H1 (cell line): Measurements from ENCODE around the gene ARFRP1. TPM values are rescaled to one million over a fixed set of nuclear protein-coding genes. Genes with fewer than 3 reads are reported as not detected.

Experiments
- CTCF ChIA-PET: fragments of 300-600 bp; sonication (Branson Sonifier 250); formaldehyde crosslinking; loops from one replicate; lab custom pipeline; 2021; ENCODE audit not compliant: partially characterized antibody; lab: Charles Lee
- POLR2A ChIA-PET: fragments of 300-600 bp; sonication (Branson Sonifier 250); formaldehyde crosslinking; loops from one replicate; lab custom pipeline; 2021; ENCODE audit warnings: inconsistent platforms; ENCODE audit not compliant: partially characterized antibody; lab: Charles Lee
- DNase-seq, 2 experiments: peaks; one replicate each; pipeline versions ENCODE4 v3.0.0 to v3.0.0-alpha.2; 2010 to 2022; ENCODE audit warnings: low spot score in 2 of 2, low read depth in 1 of 2, mixed read lengths in 1 of 2
- FAIRE-seq: peaks from 2 replicates; lab custom pipeline; 2011; peaks lifted over from hg19 to GRCh38; lab: Jason Lieb, UNC
- H2AFZ ChIP-seq: 2 replicates; pipeline ENCODE4 v1.8.1; 2012; ENCODE audit warnings: low read length, inconsistent platforms
- H2AK5ac ChIP-seq: 2 replicates; pipeline ENCODE4 v1.6.1; 2013; ENCODE audit warnings: low read depth, low read length
- H2BK120ac ChIP-seq: replicated peaks from 2 replicates; pipeline ENCODE3; 2013; ENCODE audit warnings: low read depth, low read length, inconsistent platforms
- H2BK12ac ChIP-seq: 2 replicates; pipeline ENCODE4 v1.6.1; 2013; ENCODE audit warnings: low read depth, low read length
- H2BK15ac ChIP-seq: 2 replicates; pipeline ENCODE4 v1.6.1; 2013; ENCODE audit warnings: low read length
- H2BK20ac ChIP-seq: 2 replicates; pipeline ENCODE4 v1.6.1; 2013; ENCODE audit warnings: low read length
- H2BK5ac ChIP-seq: 2 replicates; pipeline ENCODE4 v1.6.1; 2013; ENCODE audit warnings: low read depth, low read length
- H3K14ac ChIP-seq: 2 replicates; pipeline ENCODE4 v1.6.1; 2013; ENCODE audit warnings: inconsistent platforms; ENCODE audit not compliant: insufficient read length
- H3K18ac ChIP-seq: 2 replicates; pipeline ENCODE4 v1.6.1; 2013; ENCODE audit warnings: low read length; ENCODE audit errors: extremely low read depth
- H3K23ac ChIP-seq: 2 replicates; pipeline ENCODE4 v1.6.1; 2013; ENCODE audit warnings: inconsistent platforms; ENCODE audit not compliant: insufficient read length
- H3K23me2 ChIP-seq: 2 replicates; pipeline ENCODE4 v1.6.1; 2013; ENCODE audit warnings: low read depth, low read length
- H3K27ac ChIP-seq: 2 replicates; pipeline ENCODE4 v1.6.1; 2011; ENCODE audit warnings: low read depth, low read length, inconsistent platforms
- H3K27me3 ChIP-seq, 4 experiments: replicated peaks in 1 of 4; 1 replicate in 1 of 4; 2 replicates in 3 of 4; pipeline versions ENCODE4 v1.6.1 to v1.8.1; 2011 to 2013; ENCODE audit warnings: low read length in 3 of 4, mild to moderate bottlenecking in 3 of 4, inconsistent platforms in 2 of 4, mixed read lengths in 2 of 4, moderate library complexity in 1 of 4; ENCODE audit not compliant: control insufficient read depth in 3 of 4, insufficient read depth in 3 of 4; ENCODE audit errors: extremely low read depth in 1 of 4
- H3K36me3 ChIP-seq, 4 experiments: 2 replicates each; pipeline versions ENCODE4 v1.6.1 to v1.8.1; 2011 to 2013; ENCODE audit warnings: mild to moderate bottlenecking in 4 of 4, low read length in 3 of 4, moderate library complexity in 2 of 4, control low read depth in 1 of 4, inconsistent platforms in 1 of 4; ENCODE audit not compliant: insufficient read depth in 4 of 4, control insufficient read depth in 2 of 4
- H3K4ac ChIP-seq: replicated peaks from 2 replicates; pipeline ENCODE3; 2013; ENCODE audit warnings: low read length, low read depth, mixed read lengths, inconsistent platforms; ENCODE audit not compliant: insufficient read length
- H3K4me1 ChIP-seq, 4 experiments: replicated peaks in 1 of 4; 1 replicate in 1 of 4; 2 replicates in 3 of 4; pipeline versions ENCODE4 v1.6.1 to v1.8.1; 2011 to 2013; ENCODE audit warnings: low read length in 3 of 4, inconsistent platforms in 2 of 4, mixed read lengths in 1 of 4; ENCODE audit not compliant: insufficient read depth in 4 of 4, control insufficient read depth in 3 of 4
- H3K4me2 ChIP-seq, 2 experiments: 2 replicates each; pipeline versions ENCODE4 v1.6.1 to v1.8.1; 2011 to 2013; ENCODE audit warnings: low read depth in 2 of 2, low read length in 2 of 2, control low read depth in 1 of 2, inconsistent platforms in 1 of 2, mild to moderate bottlenecking in 1 of 2; ENCODE audit not compliant: insufficient read depth in 1 of 2
- H3K4me3 ChIP-seq, 4 experiments: fragments of 200-600, 300-600 bp in 1 of 4; sonication (generic), shearing (Covaris generic), sonication (Bioruptor Twin) in 1 of 4; 2 replicates each; pipeline versions ENCODE4 v1.5.1 to v1.8.1; 2011 to 2016; ENCODE audit warnings: low read length in 4 of 4, low read depth in 3 of 4, control low read depth in 2 of 4, inconsistent platforms in 2 of 4, mild to moderate bottlenecking in 2 of 4, mixed read lengths in 1 of 4, moderate library complexity in 1 of 4; ENCODE audit not compliant: insufficient read depth in 2 of 4; ENCODE audit errors: extremely low read depth in 1 of 4
- H3K56ac ChIP-seq: replicated peaks from 2 replicates; pipeline ENCODE3; 2013; ENCODE audit warnings: low read depth, mild to moderate bottlenecking, mixed read lengths, low read length, inconsistent platforms; ENCODE audit not compliant: insufficient read length
- H3K79me1 ChIP-seq: 2 replicates; pipeline ENCODE4 v1.6.1; 2013; ENCODE audit warnings: low read depth, low read length, control low read depth
- H3K79me2 ChIP-seq, 2 experiments: 2 replicates each; pipeline versions ENCODE4 v1.6.1 to v1.8.1; 2012 to 2013; ENCODE audit warnings: low read length in 2 of 2, mild to moderate bottlenecking in 2 of 2, inconsistent platforms in 1 of 2; ENCODE audit not compliant: insufficient read depth in 2 of 2, control insufficient read depth in 1 of 2
- H3K9ac ChIP-seq, 4 experiments: replicated peaks in 1 of 4; 1 replicate in 1 of 4; 2 replicates in 3 of 4; pipeline versions ENCODE4 v1.6.1 to v1.8.1; 2011 to 2013; ENCODE audit warnings: low read depth in 3 of 4, low read length in 3 of 4, control low read depth in 2 of 4, mild to moderate bottlenecking in 2 of 4, moderate library complexity in 2 of 4, inconsistent platforms in 1 of 4; ENCODE audit errors: extremely low read depth in 1 of 4
- H3K9me3 ChIP-seq, 2 experiments: 2 replicates each; pipeline versions ENCODE4 v1.6.1 to v1.8.1; 2012 to 2013; ENCODE audit warnings: mild to moderate bottlenecking in 2 of 2, moderate library complexity in 2 of 2, control low read depth in 1 of 2, inconsistent platforms in 1 of 2, low read depth in 1 of 2, low read length in 1 of 2, mixed read lengths in 1 of 2; ENCODE audit not compliant: insufficient read depth in 2 of 2
- H4K20me1 ChIP-seq, 2 experiments: replicated peaks in 1 of 2; 2 replicates each; pipeline versions ENCODE3 to v1.8.1; 2011 to 2013; ENCODE audit warnings: inconsistent platforms in 2 of 2, low read length in 2 of 2, mild to moderate bottlenecking in 1 of 2; ENCODE audit not compliant: insufficient read depth in 2 of 2, control insufficient read depth in 1 of 2
- H4K5ac ChIP-seq: 2 replicates; pipeline ENCODE4 v1.6.1; 2013; ENCODE audit warnings: low read length, low read depth, mixed read lengths, inconsistent platforms; ENCODE audit not compliant: insufficient read length
- H4K8ac ChIP-seq: 2 replicates; pipeline ENCODE4 v1.8.0; 2013; ENCODE audit warnings: mild to moderate bottlenecking, moderate library complexity, low read length, inconsistent platforms; ENCODE audit not compliant: insufficient read depth; ENCODE audit errors: extremely low read depth
- H4K91ac ChIP-seq: replicated peaks from 2 replicates; pipeline ENCODE3; 2013; ENCODE audit warnings: low read length, mixed read lengths, inconsistent platforms; ENCODE audit not compliant: insufficient read length
- BCL11A ChIP-seq, 2 experiments: IDR thresholded peaks; one replicate each; pipeline ENCODE4 v1.6.1; 2011; ENCODE audit warnings: low read depth in 2 of 2, low read length in 2 of 2, mild to moderate bottlenecking in 2 of 2
- CEBPB ChIP-seq: IDR thresholded peaks from 2 replicates; pipeline ENCODE4 v1.6.1; 2012; ENCODE audit warnings: low read depth, low read length
- CHD2 ChIP-seq: IDR thresholded peaks from 2 replicates; pipeline ENCODE4 v1.6.1; 2012; ENCODE audit warnings: low read length, improper control_type of control experiment
- CTBP2 ChIP-seq: IDR thresholded peaks from 2 replicates; pipeline ENCODE4 v1.7.0; 2011; ENCODE audit warnings: borderline replicate concordance, mild to moderate bottlenecking, moderate library complexity, mixed read lengths, low read length; ENCODE audit not compliant: insufficient read depth, insufficient read length
- EGR1 ChIP-seq: IDR thresholded peaks from 2 replicates; pipeline ENCODE4 v1.6.1; 2011; ENCODE audit warnings: low read depth, low read length, borderline replicate concordance
- EZH2 ChIP-seq: fragments of 200-600 bp; sonication (generic); IDR thresholded peaks from 2 replicates; pipeline ENCODE4 v1.7.1; 2012; ENCODE audit warnings: low read depth, mild to moderate bottlenecking, moderate library complexity, low read length, inconsistent platforms; ENCODE audit not compliant: severe bottlenecking
- GABPA ChIP-seq: IDR thresholded peaks from 2 replicates; pipeline ENCODE4 v1.6.1; 2011; ENCODE audit warnings: mild to moderate bottlenecking, low read length, moderate library complexity, borderline replicate concordance; ENCODE audit not compliant: insufficient read depth
- RAD21 ChIP-seq, 2 experiments: IDR thresholded peaks in 1 of 2; conservative IDR thresholded peaks in 1 of 2; 2 replicates each; pipeline ENCODE4 v1.6.1; 2011; ENCODE audit warnings: low read depth in 2 of 2, low read length in 2 of 2, improper control_type of control experiment in 1 of 2, inconsistent platforms in 1 of 2, mild to moderate bottlenecking in 1 of 2, moderate library complexity in 1 of 2
- SRF ChIP-seq: IDR thresholded peaks from 2 replicates; pipeline ENCODE4 v1.6.1; 2011; ENCODE audit warnings: mild to moderate bottlenecking, low read depth, low read length, moderate library complexity
- TAF1 ChIP-seq: IDR thresholded peaks from 2 replicates; pipeline ENCODE4 v1.6.1; 2011; ENCODE audit warnings: mild to moderate bottlenecking, low read depth, low read length
- WGBS, 2 experiments: shearing (Covaris generic) in 1 of 2; methylation state at CpG; one replicate each; pipeline versions ENCODE4 v1.1.6 to v1.1.7; 2013 to 2015; ENCODE audit warnings: low lambda C conversion rate in 2 of 2, mixed read lengths in 2 of 2, inconsistent platforms in 1 of 2, low coverage in 1 of 2, missing lambda C conversion rate in 1 of 2; ENCODE audit not compliant: insufficient replicate concordance in 2 of 2, insufficient coverage in 1 of 2, insufficient read length in 1 of 2; ENCODE audit errors: extremely low coverage in 1 of 2, missing lambda C conversion rate in 1 of 2; 5-methylcytosine and 5-hydroxymethylcytosine counted together
- polyA plus RNA-seq, 7 experiments: library from polyadenylated mRNA; depleted of rRNA in 3 of 7; stranded (reverse) in 5 of 7; unstranded in 2 of 7; fragments of >200 nt in 5 of 7; fragments of 200-250 nt in 2 of 7; gene quantifications; 1 replicate in 5 of 7; 2 replicates in 1 of 7; 4 replicates in 1 of 7; pipeline versions ENCODE4 v1.2.1 to v1.2.3, GENCODE V29; 2011 to 2013; ENCODE audit warnings: missing spikeins in 2 of 7, mixed read lengths in 2 of 7
- total RNA-seq: library from RNA; stranded (reverse); fragmentation: NEBNext Ultra II Directional; extraction: Animal tissue kit (Norgen Biotek cat#: 25700); gene quantifications from 2 replicates; pipeline ENCODE4 v1.2.1, GENCODE V29; 2021
- TF ChIP-seq, protein P1 (sequence below), 3 experiments: IDR thresholded peaks; 1 replicate in 2 of 3; 2 replicates in 1 of 3; pipeline versions ENCODE4 v1.5.1 to v1.6.1; 2011; ENCODE audit warnings: low read length in 3 of 3, mild to moderate bottlenecking in 3 of 3, inconsistent platforms in 2 of 3, low read depth in 1 of 3, moderate library complexity in 1 of 3; ENCODE audit not compliant: insufficient read depth in 1 of 3; ENCODE audit errors: control extremely low read depth in 1 of 3

ARFRP1 gene
- total and polyA plus RNA-seq, 2 of the 8 experiments (the other 6 are each of a cell fraction or from before 2014, with no cell fraction given) = 12.9 to 22.9 TPM

DNA sequence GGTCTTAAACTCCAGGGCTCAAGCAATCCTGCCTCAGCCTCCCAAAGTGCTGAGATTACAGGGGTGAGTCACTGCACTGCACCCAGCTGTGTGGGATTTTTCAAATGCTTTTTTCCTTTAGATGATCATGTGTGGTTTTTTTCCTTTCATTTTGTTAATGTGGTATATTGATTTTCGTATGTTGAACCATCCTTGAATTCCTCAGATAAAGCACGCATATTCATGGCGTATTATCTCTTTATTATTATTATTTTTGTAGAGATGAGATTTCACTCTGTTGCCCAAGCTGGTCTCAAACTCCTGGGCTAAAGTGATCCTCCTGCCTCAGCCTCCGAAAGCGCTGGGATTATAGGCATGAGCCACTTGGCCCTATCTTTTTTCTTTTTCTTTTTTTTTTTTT is 7.1 kb upstream of the ARFRP1 start:
- 0 out of 2 replicates have a peak, but pooled peaks cover 4% of the 10 kb centered on the region for H3K79me1 ChIP-seq
- H3K56ac ChIP-seq = no peak overlapping the region
- peaks cover 0 to 61% of the 10 kb centered on the region in 2 experiments; a peak in 2 of 4 replicates for H3K79me2 ChIP-seq
- no peak overlapping the region for H2BK120ac ChIP-seq
- no peak overlapping the region for H3K9ac ChIP-seq
- no peak overlapping the region for H4K5ac ChIP-seq
- H3K23me2 ChIP-seq = no peaks in the 10 kb centered on the region
- no peak overlapping the region for H3K14ac ChIP-seq
- H2BK20ac ChIP-seq = no peak overlapping the region
- no peak overlapping the region for H3K18ac ChIP-seq
- H4K91ac ChIP-seq = no peak overlapping the region
- no peak for DNase-seq
- no peak overlapping the region for H3K4me3 ChIP-seq
- POLR2A ChIA-PET = interaction anchor here (1.3 kb wide), 1 partner anchor 12 kb away, joined by 3 read pairs; no protein-coding TSS in a partner anchor
- no peak overlapping the region for H3K27ac ChIP-seq
- no peak overlapping the region for H2BK5ac ChIP-seq
- H3K4me2 ChIP-seq = no peak overlapping the region
- CTCF ChIA-PET = no interaction called here
- H3K4me1 ChIP-seq = no peaks in the 10 kb centered on the region
- no peak overlapping the region for H4K8ac ChIP-seq
- H2AFZ ChIP-seq = no peak overlapping the region
- no peaks in the 10 kb centered on the region for H3K27me3 ChIP-seq
- no peak for FAIRE-seq
- H3K4ac ChIP-seq = no peak overlapping the region
- H4K20me1 ChIP-seq = peaks cover 0 to 4% of the 10 kb centered on the region in 2 experiments
- H3K9me3 ChIP-seq = no peaks in the 10 kb centered on the region
- H2BK12ac ChIP-seq = no peak overlapping the region
- H2BK15ac ChIP-seq = no peak overlapping the region
- H2AK5ac ChIP-seq = no peak overlapping the region
- H3K23ac ChIP-seq = no peak overlapping the region
- H3K36me3 ChIP-seq = peaks cover 2 to 20% (median 9%) of the 10 kb centered on the region in 4 experiments
- 99% methylated on average over 5 of the region's 5 CpGs; no CpG with 5 or more reads in 1 of the 2 experiments for WGBS, 2 experiments
- TF ChIP-seq TAF1 = no peak
- TF ChIP-seq CHD2 = no peak
- TF ChIP-seq CEBPB = no peak
- TF ChIP-seq, protein P1, sequence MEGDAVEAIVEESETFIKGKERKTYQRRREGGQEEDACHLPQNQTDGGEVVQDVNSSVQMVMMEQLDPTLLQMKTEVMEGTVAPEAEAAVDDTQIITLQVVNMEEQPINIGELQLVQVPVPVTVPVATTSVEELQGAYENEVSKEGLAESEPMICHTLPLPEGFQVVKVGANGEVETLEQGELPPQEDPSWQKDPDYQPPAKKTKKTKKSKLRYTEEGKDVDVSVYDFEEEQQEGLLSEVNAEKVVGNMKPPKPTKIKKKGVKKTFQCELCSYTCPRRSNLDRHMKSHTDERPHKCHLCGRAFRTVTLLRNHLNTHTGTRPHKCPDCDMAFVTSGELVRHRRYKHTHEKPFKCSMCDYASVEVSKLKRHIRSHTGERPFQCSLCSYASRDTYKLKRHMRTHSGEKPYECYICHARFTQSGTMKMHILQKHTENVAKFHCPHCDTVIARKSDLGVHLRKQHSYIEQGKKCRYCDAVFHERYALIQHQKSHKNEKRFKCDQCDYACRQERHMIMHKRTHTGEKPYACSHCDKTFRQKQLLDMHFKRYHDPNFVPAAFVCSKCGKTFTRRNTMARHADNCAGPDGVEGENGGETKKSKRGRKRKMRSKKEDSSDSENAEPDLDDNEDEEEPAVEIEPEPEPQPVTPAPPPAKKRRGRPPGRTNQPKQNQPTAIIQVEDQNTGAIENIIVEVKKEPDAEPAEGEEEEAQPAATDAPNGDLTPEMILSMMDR (IDR thresholded peaks at IDR 0.05; ENCODE audit: control extremely low read depth in 1 of 3, insufficient read depth in 1 of 3, low read depth in 1 of 3, low read length in 3 of 3) = no peak
- no peak for TF ChIP-seq RAD21 (IDR thresholded peaks at IDR 0.05 in 1 of 2, conservative IDR thresholded peaks at IDR 0.05 in 1 of 2; ENCODE audit: low read depth in 2 of 2, low read length in 2 of 2)
- TF ChIP-seq BCL11A (IDR thresholded peaks at IDR 0.05; ENCODE audit: low read depth in 2 of 2, low read length in 2 of 2) = no peak
- no peak for TF ChIP-seq SRF
- TF ChIP-seq EGR1 = no peak
- TF ChIP-seq GABPA = no peak
- no peak for TF ChIP-seq EZH2
- TF ChIP-seq CTBP2 = no peak
